Trophoblast cell (in vitro differentiated cells and primary cell): Measurements from ENCODE around the gene CHURC1.

Experiments
- DNase-seq, 2 donors: peaks; one replicate each; pipeline ENCODE4 v3.0.0-alpha.2; 2016
- H2AFZ ChIP-seq: 2 replicates; pipeline ENCODE4 v1.6.1; 2013; ENCODE audit warnings: low read length, moderate library complexity, mild to moderate bottlenecking; ENCODE audit not compliant: insufficient read depth, poor library complexity
- H2AK5ac ChIP-seq: 2 replicates; pipeline ENCODE4 v1.6.1; 2013; ENCODE audit warnings: mild to moderate bottlenecking, low read length
- H2BK120ac ChIP-seq: 2 replicates; pipeline ENCODE4 v1.6.1; 2013; ENCODE audit warnings: low read length, mild to moderate bottlenecking, moderate library complexity; ENCODE audit not compliant: insufficient read depth, poor library complexity
- H2BK12ac ChIP-seq: 2 replicates; pipeline ENCODE4 v1.6.1; 2013; ENCODE audit warnings: mild to moderate bottlenecking, low read length, moderate library complexity
- H2BK5ac ChIP-seq: 2 replicates; pipeline ENCODE4 v1.6.1; 2013; ENCODE audit warnings: low read length, low read depth, moderate library complexity, mild to moderate bottlenecking; ENCODE audit not compliant: poor library complexity
- H3K14ac ChIP-seq: 2 replicates; pipeline ENCODE4 v1.6.1; 2013; ENCODE audit warnings: mild to moderate bottlenecking, low read length
- H3K18ac ChIP-seq: 2 replicates; pipeline ENCODE4 v1.6.1; 2013; ENCODE audit warnings: mild to moderate bottlenecking, low read length
- H3K23ac ChIP-seq: 2 replicates; pipeline ENCODE4 v1.6.1; 2013; ENCODE audit warnings: low read length
- H3K27ac ChIP-seq: 2 replicates; pipeline ENCODE4 v1.5.1; 2013; ENCODE audit warnings: low read depth, mild to moderate bottlenecking, inconsistent platforms, low read length, moderate library complexity
- H3K27me3 ChIP-seq: 2 replicates; pipeline ENCODE4 v1.6.1; 2013; ENCODE audit warnings: inconsistent platforms, mild to moderate bottlenecking, low read length, moderate library complexity; ENCODE audit not compliant: insufficient read depth
- H3K36me3 ChIP-seq, 2 experiments: 1 replicate in 1 of 2; 2 replicates in 1 of 2; pipeline ENCODE4 v1.6.1; 2013; ENCODE audit warnings: low read length in 2 of 2, mild to moderate bottlenecking in 2 of 2, moderate library complexity in 1 of 2; ENCODE audit not compliant: insufficient read depth in 2 of 2, control insufficient read depth in 1 of 2
- H3K4ac ChIP-seq: 2 replicates; pipeline ENCODE4 v1.6.1; 2013; ENCODE audit warnings: low read depth, mild to moderate bottlenecking, low read length, moderate library complexity
- H3K4me1 ChIP-seq, 2 experiments: 1 replicate in 1 of 2; 2 replicates in 1 of 2; pipeline ENCODE4 v1.6.1; 2013; ENCODE audit warnings: low read length in 2 of 2, mild to moderate bottlenecking in 2 of 2, moderate library complexity in 1 of 2; ENCODE audit not compliant: insufficient read depth in 2 of 2, control insufficient read depth in 1 of 2
- H3K4me2 ChIP-seq: 2 replicates; pipeline ENCODE4 v1.6.1; 2013; ENCODE audit warnings: inconsistent platforms, mild to moderate bottlenecking, low read length, moderate library complexity
- H3K4me3 ChIP-seq: 2 replicates; pipeline ENCODE4 v1.5.1; 2013; ENCODE audit warnings: mild to moderate bottlenecking, low read depth, low read length, inconsistent platforms
- H3K79me1 ChIP-seq: one replicate; pipeline ENCODE4 v1.6.1; 2013; ENCODE audit warnings: low read length
- H3K79me2 ChIP-seq: 2 replicates; pipeline ENCODE4 v1.6.1; 2013; ENCODE audit warnings: low read length, mild to moderate bottlenecking; ENCODE audit not compliant: control insufficient read depth, insufficient read depth, poor library complexity
- H3K9ac ChIP-seq: 2 replicates; pipeline ENCODE4 v1.6.1; 2013; ENCODE audit warnings: mild to moderate bottlenecking, low read length
- H3K9me3 ChIP-seq: 2 replicates; pipeline ENCODE4 v1.6.1; 2013; ENCODE audit warnings: low read depth, mild to moderate bottlenecking, control low read depth, inconsistent platforms, low read length; ENCODE audit not compliant: insufficient read depth
- H4K12ac ChIP-seq: 2 replicates; pipeline ENCODE4 v1.6.1; 2013; ENCODE audit warnings: low read depth, mild to moderate bottlenecking, low read length, moderate library complexity
- H4K8ac ChIP-seq: 2 replicates; pipeline ENCODE4 v1.6.1; 2013; ENCODE audit warnings: low read depth, mild to moderate bottlenecking, low read length, moderate library complexity
- H4K91ac ChIP-seq: one replicate; pipeline ENCODE4 v1.6.1; 2013; ENCODE audit warnings: low read depth, mild to moderate bottlenecking, low read length, moderate library complexity
- WGBS: extraction: QIAGEN DNeasy Blood & Tissue Kit; methylation state at CpG from one replicate; pipeline ENCODE4 v1.1.7; 2013; ENCODE audit warnings: missing lambda C conversion rate; ENCODE audit not compliant: insufficient read length, insufficient coverage; ENCODE audit errors: extremely low coverage; 5-methylcytosine and 5-hydroxymethylcytosine counted together

Gene CHURC1

GRCh38 chr14:64928239-64929013 lies 14.2 kb downstream of the CHURC1 start:
- no CpG with 5 or more reads among the region's 7 CpGs for WGBS
- Histone ChIP-seq H4K12ac (no peak overlapping the region), H2BK120ac (no peak overlapping the region), H3K79me2 (no peaks in the 10 kb centered on the region), H2BK5ac (no peak overlapping the region), H3K4me3 (no peak overlapping the region), H3K4ac (no peak overlapping the region), H3K14ac (no peak overlapping the region), H2AFZ (no peak overlapping the region), H3K4me1 (no peaks in the 10 kb centered on the region), H3K18ac (no peak overlapping the region), H2BK12ac (no peak overlapping the region), H3K27ac (no peak overlapping the region), H3K23ac (no peak overlapping the region), H3K9me3 (no peaks in the 10 kb centered on the region), H3K79me1 (no peaks in the 10 kb centered on the region), H3K36me3 (peaks cover 6 to 11% of the 10 kb centered on the region in 2 experiments), H4K8ac (no peak overlapping the region), H3K9ac (no peak overlapping the region), H3K4me2 (no peak overlapping the region), H3K27me3 (no peaks in the 10 kb centered on the region), H2AK5ac (no peak overlapping the region), H4K91ac (no peak overlapping the region)
- DNase-seq: no peak

- H3K4ac ChIP-seq: no peak overlapping the region
- H4K8ac ChIP-seq: no peak overlapping the region
- no peak overlapping the region for H3K14ac ChIP-seq
- no peak overlapping the region for H3K9ac ChIP-seq
- WGBS: no CpG with 5 or more reads among the region's 3 CpGs
- no peak overlapping the region for H2AK5ac ChIP-seq
- H3K4me3 ChIP-seq: no peak overlapping the region
- no peaks in the 10 kb centered on the region for H3K9me3 ChIP-seq
- no peak overlapping the region for H2BK120ac ChIP-seq
- no peak overlapping the region for H3K4me2 ChIP-seq
- no peaks in the 10 kb centered on the region for H3K79me1 ChIP-seq
- DNase-seq: no peak
- H4K91ac ChIP-seq: no peak overlapping the region
- no peak overlapping the region for H4K12ac ChIP-seq
- no peak overlapping the region for H3K27ac ChIP-seq
- no peak overlapping the region for H2AFZ ChIP-seq
- H3K23ac ChIP-seq: no peak overlapping the region
- H3K27me3 ChIP-seq: no peaks in the 10 kb centered on the region
- no peaks in the 10 kb centered on the region for H3K79me2 ChIP-seq
- H3K18ac ChIP-seq: no peak overlapping the region
- H3K36me3 ChIP-seq: peaks cover 7 to 13% of the 10 kb centered on the region in 2 experiments
- no peak overlapping the region for H2BK12ac ChIP-seq
- no peak overlapping the region for H2BK5ac ChIP-seq
- H3K4me1 ChIP-seq: no peaks in the 10 kb centered on the region
These were observed 14.7 kb downstream of the CHURC1 start for GRCh38 chr14:64929014-64929359.

DNA sequence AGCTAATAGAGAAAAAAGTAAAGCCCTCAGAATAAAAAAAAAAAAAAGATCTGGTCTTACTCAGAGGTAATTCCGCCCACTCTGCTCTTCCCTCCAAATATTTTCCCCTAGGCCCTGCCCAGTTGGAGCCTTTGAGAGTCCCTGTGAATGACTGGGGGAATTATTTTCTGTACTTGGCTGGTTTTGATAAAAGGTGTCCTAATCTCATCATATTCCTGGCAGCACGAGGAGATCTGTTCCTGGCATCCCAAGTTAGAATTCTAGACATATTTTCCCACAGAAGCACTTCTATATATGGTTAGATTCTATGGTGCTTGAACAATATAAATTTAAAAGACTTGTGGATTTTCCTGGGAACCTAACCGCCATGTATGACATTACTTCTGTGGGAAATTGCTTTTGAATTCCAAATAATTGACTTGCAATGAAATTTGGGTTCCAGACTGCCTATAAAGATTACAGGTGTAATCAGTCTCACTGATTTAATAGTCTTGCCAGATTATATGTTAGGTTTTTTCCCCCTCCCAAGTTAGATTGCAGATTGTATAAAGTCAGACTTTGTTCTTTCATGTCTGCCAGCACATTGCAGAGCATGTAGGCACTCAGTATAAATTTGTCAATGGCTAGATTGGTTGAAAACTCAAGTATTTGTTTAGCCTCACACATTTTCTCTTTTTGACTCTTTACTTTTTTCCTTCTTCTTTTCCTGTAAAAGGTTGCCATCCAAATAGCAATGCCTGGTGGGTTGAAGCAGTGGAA lies 16.0 kb downstream of the CHURC1 start:
- Histone ChIP-seq H3K27ac (no peak overlapping the region), H3K18ac (no peak overlapping the region), H4K12ac (no peak overlapping the region), H3K14ac (no peak overlapping the region), H3K23ac (no peak overlapping the region), H2AK5ac (no peak overlapping the region), H4K91ac (no peak overlapping the region), H3K4me1 (no peaks in the 10 kb centered on the region), H3K9me3 (no peaks in the 10 kb centered on the region), H3K79me2 (no peaks in the 10 kb centered on the region), H3K27me3 (no peaks in the 10 kb centered on the region), H2BK12ac (no peak overlapping the region), H2AFZ (no peak overlapping the region), H2BK120ac (no peak overlapping the region), H2BK5ac (no peak overlapping the region), H3K9ac (no peak overlapping the region), H3K4ac (no peak overlapping the region), H4K8ac (no peak overlapping the region), H3K36me3 (peaks cover 9 to 15% of the 10 kb centered on the region in 2 experiments), H3K4me2 (no peak overlapping the region), H3K79me1 (no peaks in the 10 kb centered on the region), H3K4me3 (no peak overlapping the region)
- WGBS: no CpG with 5 or more reads among the region's 3 CpGs
- no peak for DNase-seq

GRCh38 chr14:64931123-64931522 lies 16.9 kb downstream of the CHURC1 start:
- H4K8ac ChIP-seq: no peak overlapping the region
- H3K4me2 ChIP-seq: no peak overlapping the region
- H4K91ac ChIP-seq: no peak overlapping the region
- no peak overlapping the region for H3K9ac ChIP-seq
- no peak overlapping the region for H3K18ac ChIP-seq
- WGBS: no CpG with 5 or more reads among the region's 2 CpGs
- no peaks in the 10 kb centered on the region for H3K79me1 ChIP-seq
- H2AK5ac ChIP-seq: no peak overlapping the region
- H3K36me3 ChIP-seq: peaks cover 8 to 14% of the 10 kb centered on the region in 2 experiments
- H3K23ac ChIP-seq: no peak overlapping the region
- H2BK120ac ChIP-seq: no peak overlapping the region
- H3K4ac ChIP-seq: no peak overlapping the region
- no peak overlapping the region for H4K12ac ChIP-seq
- no peak overlapping the region for H2BK5ac ChIP-seq
- no peaks in the 10 kb centered on the region for H3K4me1 ChIP-seq
- no peak for DNase-seq
- H3K27ac ChIP-seq: no peak overlapping the region
- no peaks in the 10 kb centered on the region for H3K79me2 ChIP-seq
- no peak overlapping the region for H3K4me3 ChIP-seq
- no peak overlapping the region for H3K14ac ChIP-seq
- H3K9me3 ChIP-seq: no peaks in the 10 kb centered on the region
- H2AFZ ChIP-seq: no peak overlapping the region
- H2BK12ac ChIP-seq: no peak overlapping the region
- no peaks in the 10 kb centered on the region for H3K27me3 ChIP-seq
